Measurements from ENCODE around the gene NCDN.
"Not testable (repeated sequence)": the region's sequence is repeated elsewhere in the genome, so short reads cannot be mapped to it uniquely, and the experiment has no call there.

NCDN gene

DNA sequence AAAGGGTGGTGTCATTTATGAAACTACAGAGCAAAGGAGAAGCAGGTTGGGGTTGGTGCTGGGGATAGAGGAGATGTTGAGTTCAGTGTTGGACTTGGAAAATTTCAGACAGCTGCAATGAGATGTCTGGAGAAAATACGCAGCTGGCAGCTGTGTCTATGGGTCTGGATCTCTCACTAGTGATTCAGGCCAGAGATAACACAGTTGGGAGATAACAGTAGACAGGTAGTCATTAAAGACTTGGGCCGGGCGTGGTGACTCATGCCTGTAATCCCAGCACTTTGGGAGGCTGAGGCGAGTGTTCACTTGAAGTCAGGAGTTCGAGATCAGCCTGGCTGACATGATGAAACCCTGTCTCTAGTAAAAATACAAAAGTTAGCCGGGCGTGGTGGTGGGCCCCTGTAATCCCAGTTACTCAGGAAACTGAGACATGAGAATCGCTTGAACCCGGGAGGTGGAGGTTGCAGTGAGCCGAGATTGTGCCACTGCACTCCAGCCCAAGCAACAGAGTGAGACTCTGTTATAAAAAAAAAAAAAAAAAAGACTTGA lies 13.1 kb downstream of the NCDN start:
- DNase-seq (ENCODE audit: low read depth): no peak

DNA sequence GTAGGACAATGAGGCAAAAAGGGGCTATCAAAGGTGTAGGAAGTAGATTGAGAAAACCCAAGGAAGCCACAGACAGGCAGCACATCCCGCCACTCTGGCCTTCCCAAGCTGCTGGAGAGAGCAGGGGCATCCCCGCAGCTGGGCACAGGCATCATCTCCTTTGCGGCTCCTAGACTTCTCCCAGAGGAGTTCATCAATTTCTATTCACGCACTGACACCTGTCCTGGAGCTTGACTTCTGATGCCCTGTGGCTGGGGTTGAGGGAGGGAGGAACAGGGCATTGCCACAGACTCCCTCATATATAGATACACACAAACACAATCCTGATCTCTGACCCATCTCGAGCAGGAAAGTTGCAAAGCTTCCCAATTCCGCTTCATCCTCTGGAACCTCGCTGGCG lies 13.7 kb downstream of the NCDN start:
- no peak for DNase-seq (ENCODE audit: low read depth)

GRCh38 chr1:35572296-35572695 lies 14.7 kb downstream of the NCDN start:
- DNase-seq (ENCODE audit: low read depth): no peak

DNA sequence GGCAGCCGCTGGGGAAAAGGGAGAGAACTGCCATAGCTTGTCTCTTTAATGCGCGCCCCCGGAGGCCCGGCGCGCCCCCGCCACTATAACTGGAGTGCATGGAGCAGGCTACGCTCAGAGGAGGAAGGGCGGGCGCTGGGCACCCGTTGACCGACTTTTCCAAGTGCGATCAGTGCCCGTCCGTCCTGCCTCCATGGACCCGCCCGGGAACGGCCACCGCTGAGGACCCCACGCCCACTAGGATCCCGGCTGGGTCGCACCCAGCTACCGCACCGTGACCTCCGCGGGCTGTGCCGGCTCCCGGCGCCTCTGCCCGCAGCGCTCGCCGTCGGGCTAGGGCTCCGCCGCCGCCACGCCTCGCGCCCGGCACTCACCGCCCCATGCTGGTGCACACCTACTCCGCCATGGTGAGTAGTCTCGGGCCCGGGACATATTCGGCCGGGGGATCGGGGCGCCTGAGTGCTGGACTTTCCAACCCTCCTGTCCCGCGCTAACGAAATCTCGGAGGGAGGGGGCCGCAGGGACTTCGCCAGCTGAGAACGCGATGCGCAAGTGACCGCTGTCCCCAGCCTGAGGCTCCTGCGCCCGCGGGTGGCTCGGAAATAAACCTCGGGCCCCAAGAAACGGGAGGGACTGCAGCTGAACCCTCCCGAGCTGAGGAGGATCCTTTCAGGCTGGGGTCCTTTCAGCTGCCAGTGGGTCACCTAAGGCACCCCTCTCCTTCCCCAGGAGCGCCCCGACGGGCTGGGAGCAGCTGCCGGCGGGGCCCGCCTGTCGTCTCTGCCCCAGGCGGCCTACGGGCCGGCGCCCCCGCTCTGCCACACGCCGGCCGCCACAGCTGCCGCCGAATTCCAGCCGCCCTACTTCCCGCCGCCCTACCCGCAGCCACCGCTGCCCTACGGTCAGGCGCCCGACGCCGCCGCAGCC lies 15.9 kb downstream of the NCDN start, which contains the start of gene TFAP2E:
Gene TFAP2E, plus strand, starts transcription at position 117 of the 927 bp plus-strand sequence. Its CDS starts 264 bp downstream, at position 381.
- no peak for DNase-seq (ENCODE audit: low read depth)

DNA sequence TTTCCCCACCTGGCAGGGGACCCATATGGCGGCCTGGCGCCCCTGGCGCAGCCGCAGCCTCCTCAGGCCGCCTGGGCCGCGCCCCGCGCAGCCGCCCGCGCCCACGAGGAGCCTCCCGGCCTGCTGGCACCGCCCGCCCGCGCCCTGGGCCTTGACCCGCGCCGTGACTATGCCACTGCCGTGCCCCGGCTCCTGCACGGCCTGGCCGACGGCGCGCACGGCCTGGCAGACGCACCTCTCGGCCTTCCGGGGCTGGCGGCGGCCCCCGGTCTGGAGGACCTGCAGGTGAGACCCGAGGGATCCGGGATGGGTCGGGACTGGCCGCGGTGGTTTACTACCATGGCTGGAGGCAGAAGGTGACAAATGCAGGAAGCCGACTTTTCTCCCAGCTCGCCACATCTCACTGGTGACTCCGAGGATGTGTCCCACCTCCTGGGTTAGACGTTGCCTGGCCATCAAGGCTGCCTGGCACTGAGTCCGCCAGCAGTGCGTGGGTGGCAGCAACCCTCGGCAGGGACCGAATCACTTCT lies 16.6 kb downstream of the NCDN start:
- DNase-seq (ENCODE audit: low read depth): no peak

DNA sequence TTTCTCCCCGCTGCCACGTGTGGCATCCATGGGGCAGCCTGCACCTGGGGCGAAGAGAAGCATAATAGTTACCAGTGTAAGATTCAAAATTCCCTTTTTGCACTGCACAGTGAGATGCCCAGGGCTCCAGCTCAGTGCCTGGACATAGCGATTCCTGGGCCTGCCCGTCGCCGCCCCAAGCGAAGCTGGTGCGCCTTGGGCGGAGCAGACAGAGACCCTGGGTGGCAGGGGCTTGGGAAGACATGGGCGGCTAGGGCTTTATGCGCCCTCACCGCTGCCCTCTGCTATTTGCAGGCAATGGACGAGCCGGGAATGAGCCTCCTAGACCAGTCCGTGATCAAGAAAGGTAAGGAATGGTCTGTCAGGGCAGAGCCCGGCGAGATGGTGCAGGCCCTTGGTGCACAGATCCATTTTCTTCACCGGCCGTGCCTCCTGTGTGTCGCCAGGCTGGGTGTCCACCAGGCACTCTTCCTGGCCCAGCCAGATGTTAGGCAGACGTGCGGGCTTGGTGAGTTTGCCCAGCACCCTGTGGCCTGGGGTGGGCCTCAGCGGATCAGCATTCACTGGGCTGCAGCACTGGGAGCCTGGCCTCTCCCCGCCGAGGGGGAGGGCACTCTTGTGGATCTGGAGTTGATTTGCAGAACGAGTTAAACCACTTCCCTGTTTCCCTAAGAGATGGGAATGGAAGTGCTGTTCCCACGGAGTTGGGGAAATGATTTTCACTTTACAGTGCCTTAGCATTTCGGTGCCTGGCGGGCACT lies 17.2 kb downstream of the NCDN start:
- no peak for DNase-seq (ENCODE audit: low read depth)

- no peak for DNase-seq (ENCODE audit: low read depth)
Measured at GRCh38 chr1:35575416-35575958, 17.9 kb downstream of the NCDN start.

- no peak for DNase-seq (ENCODE audit: low read depth)
Measured at GRCh38 chr1:35576061-35576765, 18.6 kb downstream of the NCDN start.

DNA sequence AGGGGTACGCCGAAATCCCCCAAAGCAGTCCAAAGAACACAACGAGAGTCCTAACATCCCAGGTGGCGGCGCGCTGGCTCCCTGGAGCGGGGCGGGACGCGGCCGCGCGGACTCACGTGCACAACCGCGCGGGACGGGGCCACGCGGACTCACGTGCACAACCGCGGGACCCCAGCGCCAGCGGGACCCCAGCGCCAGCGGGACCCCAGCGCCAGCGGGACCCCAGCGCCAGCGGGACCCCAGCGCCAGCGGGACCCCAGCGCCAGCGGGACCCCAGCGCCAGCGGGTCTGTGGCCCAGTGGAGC lies 19.1 kb downstream of the NCDN start:
- not testable (repeated sequence) for DNase-seq (ENCODE audit: low read depth)

DNA sequence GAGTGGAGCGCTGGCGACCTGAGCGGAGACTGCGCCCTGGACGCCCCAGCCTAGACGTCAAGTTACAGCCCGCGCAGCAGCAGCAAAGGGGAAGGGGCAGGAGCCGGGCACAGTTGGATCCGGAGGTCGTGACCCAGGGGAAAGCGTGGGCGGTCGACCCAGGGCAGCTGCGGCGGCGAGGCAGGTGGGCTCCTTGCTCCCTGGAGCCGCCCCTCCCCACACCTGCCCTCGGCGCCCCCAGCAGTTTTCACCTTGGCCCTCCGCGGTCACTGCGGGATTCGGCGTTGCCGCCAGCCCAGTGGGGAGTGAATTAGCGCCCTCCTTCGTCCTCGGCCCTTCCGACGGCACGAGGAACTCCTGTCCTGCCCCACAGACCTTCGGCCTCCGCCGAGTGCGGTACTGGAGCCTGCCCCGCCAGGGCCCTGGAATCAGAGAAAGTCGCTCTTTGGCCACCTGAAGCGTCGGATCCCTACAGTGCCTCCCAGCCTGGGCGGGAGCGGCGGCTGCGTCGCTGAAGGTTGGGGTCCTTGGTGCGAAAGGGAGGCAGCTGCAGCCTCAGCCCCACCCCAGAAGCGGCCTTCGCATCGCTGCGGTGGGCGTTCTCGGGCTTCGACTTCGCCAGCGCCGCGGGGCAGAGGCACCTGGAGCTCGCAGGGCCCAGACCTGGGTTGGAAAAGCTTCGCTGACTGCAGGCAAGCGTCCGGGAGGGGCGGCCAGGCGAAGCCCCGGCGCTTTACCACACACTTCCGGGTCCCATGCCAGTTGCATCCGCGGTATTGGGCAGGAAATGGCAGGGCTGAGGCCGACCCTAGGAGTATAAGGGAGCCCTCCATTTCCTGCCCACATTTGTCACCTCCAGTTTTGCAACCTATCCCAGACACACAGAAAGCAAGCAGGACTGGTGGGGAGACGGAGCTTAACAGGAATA lies 19.7 kb downstream of the NCDN start:
- no peak for DNase-seq (ENCODE audit: low read depth)

GRCh38 chr1:35580949-35581388 lies 23.4 kb downstream of the NCDN start:
- DNase-seq (ENCODE audit: low read depth): no peak

- not testable (repeated sequence) for DNase-seq (ENCODE audit: low read depth)
Measured at GRCh38 chr1:35581621-35582020, 24.0 kb downstream of the NCDN start.

- DNase-seq (ENCODE audit: low read depth): no peak
Measured at GRCh38 chr1:35585281-35585680, 27.7 kb downstream of the NCDN start.

- DNase-seq (ENCODE audit: low read depth): not testable (repeated sequence)
Measured at GRCh38 chr1:35585805-35586204, 28.2 kb downstream of the NCDN start.

DNA sequence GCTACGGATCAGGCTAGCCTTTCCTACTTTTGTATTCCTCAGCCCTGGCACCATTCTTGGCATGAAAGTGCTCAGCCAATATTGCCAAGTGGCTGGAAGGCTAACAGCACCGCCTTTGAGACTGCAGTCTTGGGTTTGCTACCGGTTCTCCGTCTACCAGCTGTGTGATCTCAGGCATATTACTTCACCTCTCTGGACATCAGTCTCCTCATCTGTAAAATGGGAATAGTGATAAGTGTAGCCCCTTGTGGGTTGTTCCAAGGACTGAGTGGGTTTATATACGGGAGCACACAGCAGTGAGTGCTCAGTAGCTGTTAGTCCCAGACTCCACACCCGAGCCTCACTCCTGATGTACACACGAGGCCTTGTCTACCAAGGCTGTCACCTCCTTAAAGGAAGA lies 29.2 kb downstream of the NCDN start:
- DNase-seq (ENCODE audit: low read depth): no peak

GRCh38 chr1:35587736-35588135 lies 30.1 kb downstream of the NCDN start:
- no peak for DNase-seq (ENCODE audit: low read depth)

DNA sequence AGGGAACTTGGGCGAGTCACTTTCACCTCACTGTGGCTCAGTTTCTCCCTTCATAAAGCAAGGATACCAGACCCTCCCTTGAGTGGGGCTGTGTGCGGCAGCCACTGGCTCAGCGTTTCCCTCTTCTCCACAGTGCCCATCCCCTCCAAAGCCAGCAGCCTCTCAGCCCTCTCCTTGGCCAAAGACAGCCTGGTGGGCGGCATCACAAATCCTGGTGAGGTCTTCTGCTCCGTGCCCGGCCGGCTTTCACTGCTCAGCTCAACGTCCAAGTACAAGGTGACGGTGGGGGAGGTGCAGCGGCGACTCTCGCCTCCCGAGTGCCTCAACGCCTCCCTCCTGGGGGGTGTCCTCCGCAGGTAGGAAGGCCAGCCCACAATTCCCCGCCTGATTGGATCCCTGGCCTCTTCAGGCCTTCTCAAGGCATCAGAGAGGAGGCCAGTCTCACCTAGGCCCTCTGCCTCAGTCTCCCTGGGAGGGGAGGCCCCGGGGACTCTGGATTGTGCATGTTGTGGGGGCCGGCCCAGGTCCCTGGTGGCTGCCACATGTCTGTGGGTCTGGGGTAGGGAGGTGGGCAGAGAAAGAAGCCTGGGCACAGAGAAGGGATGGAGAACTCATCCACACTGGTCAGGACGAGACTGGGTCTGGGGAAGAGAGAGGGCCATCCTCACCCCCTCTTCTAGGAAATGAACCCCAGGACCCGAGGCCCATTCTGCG lies 30.8 kb downstream of the NCDN start:
- DNase-seq (ENCODE audit: low read depth): no peak

DNA sequence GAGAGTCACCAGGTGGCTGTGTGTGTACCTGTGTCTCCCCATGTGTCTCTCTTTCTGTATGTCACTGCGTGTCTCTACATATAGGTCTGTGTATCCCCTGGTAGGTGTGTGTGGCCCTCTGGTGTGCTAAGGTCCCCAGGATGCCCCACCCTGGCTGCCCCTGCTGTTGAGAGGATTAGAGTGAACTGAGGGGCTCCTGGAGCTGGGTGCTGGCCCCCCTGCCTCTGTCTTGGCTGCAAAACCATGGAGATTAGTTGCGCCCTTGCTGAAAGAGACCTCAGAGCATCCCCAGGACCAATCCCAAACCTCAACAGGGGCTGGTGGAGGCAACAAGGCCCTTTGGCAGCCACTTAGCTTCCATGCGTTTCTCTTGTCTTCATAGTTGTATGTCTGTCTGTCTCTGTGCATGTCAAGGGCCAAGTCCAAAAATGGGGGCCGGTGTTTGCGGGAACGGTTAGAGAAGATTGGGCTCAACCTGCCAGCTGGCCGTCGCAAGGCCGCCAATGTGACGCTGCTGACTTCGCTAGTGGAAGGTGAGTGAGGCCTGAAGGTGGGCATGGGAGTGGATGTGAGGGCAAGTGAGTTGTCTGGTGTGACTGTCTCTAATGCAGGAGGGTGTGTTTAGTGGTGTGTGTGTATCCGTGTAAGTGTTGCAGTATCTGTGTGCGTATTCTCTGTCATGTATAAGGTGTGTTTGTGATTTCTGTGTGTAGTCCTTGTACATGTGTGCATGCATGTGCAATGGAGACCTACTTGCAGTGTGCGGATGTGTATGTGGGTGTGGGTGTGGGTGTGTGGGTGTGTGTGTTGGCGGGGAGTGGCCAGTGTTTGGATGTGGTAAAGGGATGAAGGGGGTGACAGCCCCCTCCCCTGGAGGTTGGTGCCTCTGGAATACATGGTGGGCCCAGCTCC lies 32.2 kb downstream of the NCDN start:
- DNase-seq (ENCODE audit: low read depth): no peak
